Lung (tissue), 12 donors: ENCODE measurements around the gene UCN3. TPM values are rescaled to one million over a fixed set of nuclear protein-coding genes. Genes with fewer than 3 reads are reported as not detected.

Source experiments
- ATAC-seq: fragments of 200-7000 bp; cut with Tn5 transposase; one replicate; pipeline ENCODE4 v1.9.1; 2020; ENCODE audit warnings: moderate number of reproducible peaks; ENCODE audit not compliant: insufficient read depth, low FRiP score
- DNase-seq, 3 donors: peaks; one replicate each; pipeline ENCODE4 v3.0.0-alpha.2; 2013 to 2017
- H3K27ac ChIP-seq, 2 donors: one replicate each; pipeline ENCODE4 v1.5.1; 2013; ENCODE audit warnings: mild to moderate bottlenecking in 2 of 2, moderate library complexity in 2 of 2, control low read depth in 1 of 2, inconsistent platforms in 1 of 2, low read depth in 1 of 2, low read length in 1 of 2
- H3K27me3 ChIP-seq, 3 donors: one replicate each; pipeline ENCODE4 v1.5.1; 2013; ENCODE audit warnings: low read length in 2 of 3; ENCODE audit not compliant: control insufficient read depth in 3 of 3, insufficient read depth in 3 of 3
- H3K36me3 ChIP-seq, 4 donors: one replicate each; pipeline ENCODE4 v1.5.1; 2013; ENCODE audit warnings: low read length in 4 of 4, mild to moderate bottlenecking in 1 of 4, moderate library complexity in 1 of 4; ENCODE audit not compliant: control insufficient read depth in 4 of 4, insufficient read depth in 4 of 4
- H3K4me1 ChIP-seq, 5 donors: one replicate each; pipeline ENCODE4 v1.5.1; 2013; ENCODE audit warnings: low read length in 5 of 5, mild to moderate bottlenecking in 2 of 5, moderate library complexity in 1 of 5; ENCODE audit not compliant: control insufficient read depth in 5 of 5, insufficient read depth in 5 of 5
- H3K4me3 ChIP-seq: one replicate; pipeline ENCODE4 v1.5.1; 2013; ENCODE audit warnings: mild to moderate bottlenecking, control low read depth, moderate library complexity
- H3K9ac ChIP-seq, 2 donors: one replicate each; pipeline ENCODE4 v1.5.1; 2013; ENCODE audit warnings: low read length in 2 of 2, control low read depth in 1 of 2; ENCODE audit not compliant: insufficient read depth in 1 of 2
- H3K9me3 ChIP-seq, 4 donors: one replicate each; pipeline ENCODE4 v1.5.1; 2013; ENCODE audit warnings: low read length in 3 of 4, mild to moderate bottlenecking in 1 of 4, moderate library complexity in 1 of 4; ENCODE audit not compliant: control insufficient read depth in 4 of 4, insufficient read depth in 3 of 4
- CTCF ChIP-seq: IDR thresholded peaks from 2 replicates; pipeline ENCODE4 v1.5.1; 2012; ENCODE audit warnings: mild to moderate bottlenecking; ENCODE audit errors: control extremely low read depth, extremely low read depth
- WGBS, 2 donors: extraction: QIAGEN DNeasy Blood & Tissue Kit; methylation state at CpG; one replicate each; pipeline ENCODE4 v1.1.7; 2013; 5-methylcytosine and 5-hydroxymethylcytosine counted together
- polyA plus RNA-seq, 2 donors: library from polyadenylated mRNA; stranded (reverse); fragments of 200-250 nt; gene quantifications; one replicate each; pipeline ENCODE4 v1.2.1, GENCODE V29; 2013
- total RNA-seq, 2 donors: library from RNA; depleted of rRNA in 1 of 2; stranded (reverse); fragments of >200 nt in 1 of 2; gene quantifications; one replicate each; pipeline ENCODE4 v1.2.1, GENCODE V29; 2014 to 2021
- donor health status: control.
- donor health status: control.
- donor health status: Bipolar disorder and iron deficiency.
- donor health status: healthy.
- donor health status: DM: yes; HTN: yes; CAD: no.

Gene UCN3
- total and polyA plus RNA-seq, 4 donors = 0.17 to 0.77 (median 0.53) TPM

GRCh38 chr10:5319863-5320262, 44.9 kb upstream of the UCN3 start:
- ATAC-seq = no peak
- no peaks in the 10 kb centered on the region for H3K9me3 ChIP-seq
- H3K4me3 ChIP-seq = no peak overlapping the region
- 77 to 86% methylated on average over 4 of the region's 4 CpGs for WGBS, 2 donors
- no peaks in the 10 kb centered on the region for H3K27me3 ChIP-seq
- DNase-seq = no peak
- no peaks in the 10 kb centered on the region for H3K36me3 ChIP-seq
- no peak overlapping the region for H3K9ac ChIP-seq
- peaks cover 0 to 2% (median 0%) of the 10 kb centered on the region in 5 donors for H3K4me1 ChIP-seq
- TF ChIP-seq CTCF = no peak
- H3K27ac ChIP-seq = no peak overlapping the region

GRCh38 chr10:5321273-5321672, 43.5 kb upstream of the UCN3 start:
- ATAC-seq (no peak), DNase-seq (no peak)
- TF ChIP-seq CTCF = no peak
- H3K27me3 ChIP-seq = no peaks in the 10 kb centered on the region
- H3K4me1 ChIP-seq = peaks cover 0 to 2% (median 0%) of the 10 kb centered on the region in 5 donors
- no peak overlapping the region for H3K27ac ChIP-seq
- no peaks in the 10 kb centered on the region for H3K9me3 ChIP-seq
- H3K4me3 ChIP-seq = no peak overlapping the region
- no peaks in the 10 kb centered on the region for H3K36me3 ChIP-seq
- H3K9ac ChIP-seq = no peak overlapping the region
- 71 to 73% methylated on average over 3 of the region's 3 CpGs for WGBS, 2 donors

- no peak overlapping the region for H3K9ac ChIP-seq
- no peak overlapping the region for H3K27ac ChIP-seq
- ATAC-seq (no peak), DNase-seq (peak in 2 of 3 donors; percentile 2 to 19)
- 81 to 87% methylated on average over 4 of the region's 4 CpGs for WGBS, 2 donors
- no peaks in the 10 kb centered on the region for H3K9me3 ChIP-seq
- no peaks in the 10 kb centered on the region for H3K36me3 ChIP-seq
- H3K4me3 ChIP-seq = no peak overlapping the region
- TF ChIP-seq CTCF = no peak
- no peaks in the 10 kb centered on the region for H3K4me1 ChIP-seq
- no peaks in the 10 kb centered on the region for H3K27me3 ChIP-seq
These were observed 41.3 kb upstream of the UCN3 start for GRCh38 chr10:5323446-5323845.

GRCh38 chr10:5325076-5325475, 39.7 kb upstream of the UCN3 start:
- H3K9me3 ChIP-seq = no peaks in the 10 kb centered on the region
- no peaks in the 10 kb centered on the region for H3K4me1 ChIP-seq
- H3K27me3 ChIP-seq = no peaks in the 10 kb centered on the region
- ATAC-seq (no peak), DNase-seq (no peak)
- TF ChIP-seq CTCF = no peak
- no peak overlapping the region for H3K9ac ChIP-seq
- no peak overlapping the region for H3K27ac ChIP-seq
- H3K4me3 ChIP-seq = no peak overlapping the region
- WGBS, 2 donors = 54 to 70% methylated on average over 6 of the region's 6 CpGs
- no peaks in the 10 kb centered on the region for H3K36me3 ChIP-seq
